ENCODE results near the gene AFTPH. TPM values are rescaled to one million over a fixed set of nuclear protein-coding genes. Genes with fewer than 3 reads are reported as not detected.

AFTPH gene
- total and polyA plus RNA-seq, 9 donors: 15.7 to 22.5 (median 17.6) TPM

DNA sequence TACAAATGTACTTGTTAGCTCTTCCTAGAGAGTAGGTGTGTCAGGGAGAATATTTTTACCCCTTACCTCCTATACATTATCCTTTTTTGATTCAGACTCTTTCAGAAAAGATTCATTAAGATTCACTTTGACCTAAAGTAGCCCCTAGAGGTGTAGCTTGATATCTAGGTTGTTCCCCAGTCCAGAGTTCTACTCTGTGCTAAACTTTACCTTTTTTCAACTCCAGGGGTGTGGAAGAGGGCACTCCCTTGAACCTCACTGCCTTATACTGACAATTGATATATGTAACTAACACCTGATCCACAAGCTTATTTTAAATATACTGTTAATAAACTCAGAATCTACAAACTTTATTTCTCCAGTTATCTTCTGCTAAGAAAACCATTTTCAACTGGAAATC, 30.0 kb downstream of the AFTPH start:
- peaks cover 4% of the 10 kb centered on the region for H3K36me3 ChIP-seq (ENCODE audit: control insufficient read depth, insufficient read depth, low read length)
- H3K9me3 ChIP-seq (replicated peaks; ENCODE audit: control insufficient read depth, low read depth, low read length): peaks cover 2% of the 10 kb centered on the region
- no peak overlapping the region for H3K27ac ChIP-seq (ENCODE audit: low read length)
- H3K4me3 ChIP-seq (ENCODE audit: low read length): no peak overlapping the region
- H3K4me1 ChIP-seq (ENCODE audit: control insufficient read depth, insufficient read depth, low read length): no peaks in the 10 kb centered on the region
- DNase-seq: no peak
- no peaks in the 10 kb centered on the region for H3K27me3 ChIP-seq (ENCODE audit: control insufficient read depth, insufficient read depth, low read length)

DNA sequence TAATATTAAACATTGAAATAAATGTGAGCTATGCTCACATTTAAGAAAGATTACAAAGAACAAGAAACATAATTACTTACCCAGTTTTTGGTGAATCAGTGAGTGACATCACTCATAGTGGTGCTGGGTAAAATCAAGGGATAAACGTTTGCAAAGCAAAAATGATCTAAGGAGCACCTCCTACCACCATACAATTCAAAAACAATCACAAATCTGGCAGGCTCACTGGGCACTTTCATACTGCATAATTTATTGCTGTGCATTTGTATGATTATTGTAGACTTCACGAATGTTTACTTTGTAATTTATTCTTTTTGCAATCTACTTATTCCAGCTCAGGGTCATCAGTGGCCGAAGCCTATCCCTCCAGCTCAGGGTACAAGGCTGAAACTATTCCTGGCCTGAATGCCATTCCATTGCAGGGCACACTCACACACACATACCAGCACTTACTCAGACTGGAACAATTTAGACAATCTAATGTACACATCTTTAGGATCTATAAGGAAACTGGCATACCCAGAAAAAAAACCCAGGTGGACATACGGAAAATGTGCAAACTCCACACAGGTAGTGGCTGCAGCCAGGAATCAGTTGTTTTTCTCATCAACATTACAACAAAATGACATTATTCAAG, 34.4 kb downstream of the AFTPH start:
- peaks cover 2% of the 10 kb centered on the region for H3K36me3 ChIP-seq (ENCODE audit: control insufficient read depth, insufficient read depth, low read length)
- WGBS (ENCODE audit: insufficient coverage): 92% methylated on average over 1 of the region's 4 CpGs

DNA sequence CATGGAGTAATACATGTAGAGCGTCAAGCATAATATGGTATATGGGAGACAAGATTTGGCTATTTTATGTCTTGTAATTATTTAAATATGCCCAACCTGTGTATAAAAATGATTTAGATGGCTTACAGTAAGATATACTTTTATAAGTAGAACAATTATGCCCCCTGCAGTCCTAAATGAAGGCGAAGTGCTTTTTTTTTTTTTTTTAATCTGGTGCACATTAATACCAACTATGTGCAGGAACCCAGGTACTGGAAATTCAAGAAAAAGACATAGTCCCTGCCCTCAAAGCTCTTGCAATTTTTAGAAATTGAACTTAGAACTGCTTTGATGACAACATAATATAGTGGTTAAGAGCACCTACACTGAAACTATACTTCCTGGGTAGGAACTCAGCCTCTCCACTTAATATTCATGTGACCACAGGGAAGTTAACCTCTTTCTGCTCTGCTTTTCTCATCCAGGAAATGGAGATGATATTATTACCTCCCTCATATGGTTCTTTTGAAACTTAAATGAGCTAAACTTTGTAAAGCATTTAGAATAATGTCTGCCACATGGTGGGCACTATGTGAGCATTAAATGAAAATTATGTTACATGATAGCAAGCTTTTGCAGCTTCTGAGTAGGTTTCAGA, 38.1 kb downstream of the AFTPH start:
- peaks cover 2% of the 10 kb centered on the region for H3K36me3 ChIP-seq (ENCODE audit: control insufficient read depth, insufficient read depth, low read length)
- no CpG with 5 or more reads among the region's 2 CpGs for WGBS (ENCODE audit: insufficient coverage)
- H3K4me3 ChIP-seq (ENCODE audit: low read length): no peak overlapping the region
- H3K27me3 ChIP-seq (ENCODE audit: control insufficient read depth, insufficient read depth, low read length): no peaks in the 10 kb centered on the region
- no peaks in the 10 kb centered on the region for H3K9me3 ChIP-seq (replicated peaks; ENCODE audit: control insufficient read depth, low read depth, low read length)
- no peak overlapping the region for H3K27ac ChIP-seq (ENCODE audit: low read length)
- peak; percentile 36 for DNase-seq
- no peaks in the 10 kb centered on the region for H3K4me1 ChIP-seq (ENCODE audit: control insufficient read depth, insufficient read depth, low read length)

More for the DNA sequence above, 34.4 kb downstream of the AFTPH start:
- no peak for DNase-seq
- H3K9me3 ChIP-seq (replicated peaks; ENCODE audit: control insufficient read depth, low read depth, low read length): no peaks in the 10 kb centered on the region
- no peak overlapping the region for H3K27ac ChIP-seq (ENCODE audit: low read length)
- H3K27me3 ChIP-seq (ENCODE audit: control insufficient read depth, insufficient read depth, low read length): no peaks in the 10 kb centered on the region
- no peak overlapping the region for H3K4me3 ChIP-seq (ENCODE audit: low read length)
- no peaks in the 10 kb centered on the region for H3K4me1 ChIP-seq (ENCODE audit: control insufficient read depth, insufficient read depth, low read length)

DNA sequence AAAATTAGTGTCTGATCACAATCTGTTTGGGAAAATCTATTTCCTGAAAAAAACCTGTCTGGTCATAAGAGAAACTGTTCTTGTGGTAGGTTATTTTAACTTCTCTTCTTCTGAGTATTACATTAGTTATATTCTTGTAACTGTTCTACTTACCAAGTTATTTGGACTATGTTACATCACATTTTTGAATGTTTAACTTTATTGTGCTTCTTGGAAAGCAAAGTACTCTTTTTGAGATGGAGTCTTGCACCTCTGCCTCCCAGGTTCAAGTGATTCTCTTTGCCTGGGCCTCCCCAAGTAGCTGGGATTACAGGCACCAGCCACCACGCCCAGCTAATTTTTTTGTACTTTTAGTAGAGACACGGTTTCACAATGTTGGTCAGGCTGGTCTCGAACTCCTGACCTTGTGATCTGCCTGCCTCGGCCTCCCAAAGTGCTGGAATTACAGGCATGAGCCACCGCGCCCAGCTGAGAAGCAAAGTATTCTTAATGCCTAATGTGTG, 39.4 kb downstream of the AFTPH start:
- no peak overlapping the region for H3K27ac ChIP-seq (ENCODE audit: low read length)
- no peaks in the 10 kb centered on the region for H3K27me3 ChIP-seq (ENCODE audit: control insufficient read depth, insufficient read depth, low read length)
- no peak overlapping the region for H3K4me3 ChIP-seq (ENCODE audit: low read length)
- no peak for DNase-seq
- no peaks in the 10 kb centered on the region for H3K9me3 ChIP-seq (replicated peaks; ENCODE audit: control insufficient read depth, low read depth, low read length)
- 97% methylated on average over 4 of the region's 6 CpGs for WGBS (ENCODE audit: insufficient coverage)
- H3K4me1 ChIP-seq (ENCODE audit: control insufficient read depth, insufficient read depth, low read length): no peaks in the 10 kb centered on the region
- H3K36me3 ChIP-seq (ENCODE audit: control insufficient read depth, insufficient read depth, low read length): peaks cover 2% of the 10 kb centered on the region

DNA sequence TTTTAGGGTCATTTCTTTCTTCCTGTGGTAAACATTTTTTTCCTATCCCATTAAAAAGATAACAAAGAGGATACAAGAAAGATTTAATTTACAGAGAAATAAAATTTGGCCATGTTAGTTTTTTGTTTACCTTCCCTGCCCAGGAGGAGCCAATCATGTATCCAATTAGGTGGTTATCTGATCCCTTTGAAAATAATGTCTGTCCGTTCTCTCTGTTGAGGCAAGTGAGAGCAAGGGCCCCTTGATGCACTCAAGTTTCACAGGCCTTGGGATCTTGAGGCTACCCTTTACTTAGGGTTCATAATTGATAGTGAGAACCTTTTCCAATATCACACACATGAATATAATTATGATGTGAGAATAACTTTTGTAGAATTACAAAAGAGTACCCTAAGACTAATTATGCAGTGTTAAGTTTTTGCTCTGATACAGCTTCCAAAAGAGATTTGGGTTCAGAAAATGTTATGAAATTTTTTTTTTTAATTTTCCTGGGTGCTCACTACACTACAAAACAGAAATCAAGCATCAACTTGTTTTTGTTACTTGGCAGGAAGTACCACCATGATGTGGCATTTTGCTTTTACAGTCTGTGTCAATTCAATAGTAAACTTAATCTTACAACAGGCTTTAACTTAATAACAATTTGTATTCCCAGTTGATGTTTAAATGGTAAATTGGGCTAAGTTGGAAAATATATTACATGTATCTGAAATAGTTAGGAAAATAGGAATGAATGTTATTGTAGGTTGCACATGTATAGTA, 42.0 kb downstream of the AFTPH start:
- no peaks in the 10 kb centered on the region for H3K27me3 ChIP-seq (ENCODE audit: control insufficient read depth, insufficient read depth, low read length)
- no peak for DNase-seq
- no CpG with 5 or more reads among the region's 1 CpG for WGBS (ENCODE audit: insufficient coverage)

DNA sequence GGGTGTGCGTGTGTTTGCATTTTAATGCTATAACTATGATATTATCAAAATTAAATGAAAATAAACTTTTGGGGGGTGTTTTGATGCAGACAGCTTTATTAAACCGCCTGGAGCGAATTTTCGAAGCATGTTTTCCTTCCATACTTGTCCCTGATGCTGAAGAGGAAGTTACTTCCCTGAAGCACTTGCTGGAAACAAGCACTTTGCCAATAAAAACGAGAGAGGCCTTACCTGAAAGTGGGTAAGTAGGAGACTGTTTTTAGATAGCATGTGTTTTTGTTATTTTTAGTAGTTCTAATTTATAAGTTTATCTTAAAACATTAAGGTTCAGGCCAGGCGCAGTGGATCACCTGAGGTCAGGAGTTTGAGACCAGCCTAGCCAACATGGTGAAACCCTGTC, 43.3 kb downstream of the AFTPH start:
- DNase-seq: no peak
- Histone ChIP-seq H3K27me3 (ENCODE audit: control insufficient read depth, insufficient read depth, low read length) (no peaks in the 10 kb centered on the region), H3K27ac (ENCODE audit: low read length) (no peak overlapping the region), H3K4me1 (ENCODE audit: control insufficient read depth, insufficient read depth, low read length) (no peaks in the 10 kb centered on the region), H3K36me3 (ENCODE audit: control insufficient read depth, insufficient read depth, low read length) (peaks cover 8% of the 10 kb centered on the region), H3K9me3 (replicated peaks; ENCODE audit: control insufficient read depth, low read depth, low read length) (no peaks in the 10 kb centered on the region), H3K4me3 (ENCODE audit: low read length) (no peak overlapping the region)
- WGBS (ENCODE audit: insufficient coverage): no CpG with 5 or more reads among the region's 6 CpGs

More for the DNA sequence above, 42.0 kb downstream of the AFTPH start:
- Histone ChIP-seq H3K4me3 (ENCODE audit: low read length) (no peak overlapping the region), H3K36me3 (ENCODE audit: control insufficient read depth, insufficient read depth, low read length) (peaks cover under 1% of the 10 kb centered on the region), H3K9me3 (replicated peaks; ENCODE audit: control insufficient read depth, low read depth, low read length) (no peaks in the 10 kb centered on the region), H3K27ac (ENCODE audit: low read length) (no peak overlapping the region), H3K4me1 (ENCODE audit: control insufficient read depth, insufficient read depth, low read length) (no peaks in the 10 kb centered on the region)

DNA sequence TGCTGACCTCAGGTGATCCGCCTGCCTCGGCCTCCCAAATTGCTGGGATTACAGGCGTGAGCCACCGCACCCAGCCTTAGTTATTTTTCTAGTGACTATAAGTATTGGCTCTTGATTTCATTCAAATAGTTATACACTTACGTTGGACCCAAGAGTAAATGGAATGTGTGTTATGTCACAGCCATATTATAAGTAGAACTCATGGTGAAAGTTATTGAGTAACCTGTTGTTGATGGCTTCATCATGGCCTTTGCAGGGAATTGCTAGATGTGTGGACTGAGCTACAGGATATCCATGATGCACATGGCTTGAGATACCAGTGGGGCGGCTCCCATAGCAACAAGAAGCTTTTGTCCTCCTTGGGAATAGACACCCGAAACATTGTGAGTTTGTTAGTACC, 44.7 kb downstream of the AFTPH start:
- H3K4me3 ChIP-seq (ENCODE audit: low read length): no peak overlapping the region
- H3K4me1 ChIP-seq (ENCODE audit: control insufficient read depth, insufficient read depth, low read length): no peaks in the 10 kb centered on the region
- no peak overlapping the region for H3K27ac ChIP-seq (ENCODE audit: low read length)
- peaks cover 12% of the 10 kb centered on the region for H3K36me3 ChIP-seq (ENCODE audit: control insufficient read depth, insufficient read depth, low read length)
- no peaks in the 10 kb centered on the region for H3K27me3 ChIP-seq (ENCODE audit: control insufficient read depth, insufficient read depth, low read length)
- WGBS (ENCODE audit: insufficient coverage): no CpG with 5 or more reads among the region's 7 CpGs
- DNase-seq: no peak
- no peaks in the 10 kb centered on the region for H3K9me3 ChIP-seq (replicated peaks; ENCODE audit: control insufficient read depth, low read depth, low read length)

DNA sequence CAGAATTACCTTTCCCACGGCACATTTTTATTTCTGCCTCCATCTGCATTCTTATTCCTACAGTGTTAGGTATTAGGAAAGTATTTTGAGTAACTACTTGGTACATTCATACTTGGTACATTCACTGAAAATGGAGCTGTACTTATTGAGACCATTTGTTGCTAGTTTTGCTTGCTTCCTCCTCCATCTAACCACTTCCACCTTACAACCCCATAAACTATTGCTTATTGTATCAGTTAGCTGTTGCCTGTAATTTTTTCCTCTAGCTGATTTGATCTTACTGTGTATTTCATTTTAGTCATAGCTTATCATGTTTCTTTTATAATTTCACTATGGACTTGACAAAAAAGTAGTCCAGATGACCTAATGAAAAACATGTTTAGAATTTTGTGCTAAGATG, 50.7 kb downstream of the AFTPH start:
- Histone ChIP-seq H3K9me3 (replicated peaks; ENCODE audit: control insufficient read depth, low read depth, low read length) (no peaks in the 10 kb centered on the region), H3K36me3 (ENCODE audit: control insufficient read depth, insufficient read depth, low read length) (peaks cover 19% of the 10 kb centered on the region), H3K27me3 (ENCODE audit: control insufficient read depth, insufficient read depth, low read length) (no peaks in the 10 kb centered on the region), H3K27ac (ENCODE audit: low read length) (no peak overlapping the region), H3K4me3 (ENCODE audit: low read length) (no peak overlapping the region), H3K4me1 (ENCODE audit: control insufficient read depth, insufficient read depth, low read length) (no peaks in the 10 kb centered on the region)
- DNase-seq: no peak
- no CpG with 5 or more reads among the region's 1 CpG for WGBS (ENCODE audit: insufficient coverage)

DNA sequence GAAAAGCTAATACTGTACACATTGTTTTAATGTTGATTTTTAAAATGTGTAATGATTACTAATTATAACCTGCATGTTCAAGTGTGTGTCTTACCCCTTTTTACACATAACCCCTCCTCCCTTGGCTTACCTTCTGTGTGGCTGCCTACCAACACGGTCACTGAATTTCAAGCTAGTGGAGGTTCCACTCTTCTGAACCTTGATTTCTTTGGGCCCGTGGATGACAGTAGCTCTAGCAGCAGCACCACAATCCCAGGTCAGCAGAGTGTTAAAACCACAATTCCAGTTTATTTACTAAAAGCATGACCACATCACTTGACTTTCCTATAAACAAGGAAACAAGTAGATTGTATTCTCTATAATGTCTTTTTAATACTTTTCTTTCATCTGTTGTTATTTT, 56.9 kb downstream of the AFTPH start:
- Histone ChIP-seq H3K36me3 (ENCODE audit: control insufficient read depth, insufficient read depth, low read length) (peaks cover 9% of the 10 kb centered on the region), H3K4me3 (ENCODE audit: low read length) (no peak overlapping the region), H3K9me3 (replicated peaks; ENCODE audit: control insufficient read depth, low read depth, low read length) (no peaks in the 10 kb centered on the region), H3K4me1 (ENCODE audit: control insufficient read depth, insufficient read depth, low read length) (no peaks in the 10 kb centered on the region), H3K27ac (ENCODE audit: low read length) (no peak overlapping the region), H3K27me3 (ENCODE audit: control insufficient read depth, insufficient read depth, low read length) (no peaks in the 10 kb centered on the region)
- no peak for DNase-seq
- WGBS (ENCODE audit: insufficient coverage): 78% methylated on average over 1 of the region's 2 CpGs

DNA sequence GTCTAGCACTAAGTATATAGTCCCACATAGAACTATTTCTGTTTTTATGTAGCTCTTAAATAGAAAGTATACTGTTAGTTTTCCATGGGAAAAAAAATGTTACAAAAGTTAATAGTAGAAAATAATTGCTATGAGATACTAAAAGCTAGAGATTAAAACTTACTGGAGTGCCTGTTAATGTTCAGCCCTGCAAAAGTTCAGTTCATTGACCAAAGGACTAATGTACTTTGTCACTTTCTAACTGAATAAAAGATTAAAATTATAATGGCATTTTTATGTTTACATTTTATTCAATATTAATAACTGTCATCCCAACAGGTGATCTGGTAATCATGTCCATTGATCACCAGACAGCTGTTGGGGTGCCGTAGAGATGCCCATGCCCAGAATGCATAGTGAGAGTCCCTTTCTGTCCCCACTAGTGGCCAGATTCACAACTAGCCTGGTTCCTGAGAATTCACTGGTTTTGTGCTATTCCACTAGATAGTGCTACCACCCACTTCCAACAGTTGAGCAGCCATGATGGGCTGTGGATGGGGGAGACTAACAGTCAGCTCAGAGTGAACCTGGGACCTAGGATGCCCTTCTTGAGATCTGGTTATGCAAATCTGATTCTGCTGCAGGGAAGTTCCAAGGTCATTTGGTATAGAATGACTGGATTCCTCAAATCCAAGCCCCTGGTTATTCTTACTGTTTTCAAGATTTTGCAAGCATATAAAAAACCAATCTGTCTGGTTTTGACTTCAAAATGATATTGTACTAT, 57.8 kb downstream of the AFTPH start:
- H3K4me3 ChIP-seq (ENCODE audit: low read length): no peak overlapping the region
- peaks cover 10% of the 10 kb centered on the region for H3K36me3 ChIP-seq (ENCODE audit: control insufficient read depth, insufficient read depth, low read length)
- no peaks in the 10 kb centered on the region for H3K27me3 ChIP-seq (ENCODE audit: control insufficient read depth, insufficient read depth, low read length)
- H3K27ac ChIP-seq (ENCODE audit: low read length): no peak overlapping the region
- no peaks in the 10 kb centered on the region for H3K9me3 ChIP-seq (replicated peaks; ENCODE audit: control insufficient read depth, low read depth, low read length)
- DNase-seq: no peak
- 88% methylated on average over 1 of the region's 1 CpG for WGBS (ENCODE audit: insufficient coverage)
- H3K4me1 ChIP-seq (ENCODE audit: control insufficient read depth, insufficient read depth, low read length): no peaks in the 10 kb centered on the region

Data from muscle of leg (tissue), 11 donors.